Endothelial cell (in vitro differentiated cells): Measurements from ENCODE around the gene U2AF1L4. TPM values are rescaled to one million over a fixed set of nuclear protein-coding genes. Genes with fewer than 3 reads are reported as not detected.

Source experiments
- DNase-seq: peaks from one replicate; pipeline ENCODE4 v3.0.0; 2021; ENCODE audit warnings: low spot score
- H3K27ac Mint-ChIP-seq: one replicate; pipeline ENCODE4 v1.8.0; 2021; ENCODE audit warnings: mixed read lengths, inconsistent platforms; ENCODE audit not compliant: unreplicated experiment
- H3K27me3 Mint-ChIP-seq: one replicate; pipeline ENCODE4 v1.8.0; 2021; ENCODE audit warnings: mild to moderate bottlenecking, moderate library complexity, mixed read lengths, inconsistent platforms; ENCODE audit not compliant: unreplicated experiment
- H3K36me3 Mint-ChIP-seq: one replicate; pipeline ENCODE4 v1.8.0; 2021; ENCODE audit warnings: mild to moderate bottlenecking, low read depth, mixed read lengths, inconsistent platforms; ENCODE audit not compliant: unreplicated experiment
- H3K4me1 Mint-ChIP-seq: one replicate; pipeline ENCODE4 v1.8.0; 2021; ENCODE audit warnings: mild to moderate bottlenecking, mixed read lengths, inconsistent platforms; ENCODE audit not compliant: unreplicated experiment
- H3K4me3 Mint-ChIP-seq: one replicate; pipeline ENCODE4 v1.8.0; 2021; ENCODE audit warnings: mild to moderate bottlenecking, mixed read lengths, inconsistent platforms; ENCODE audit not compliant: unreplicated experiment
- H3K9me3 Mint-ChIP-seq: one replicate; pipeline ENCODE4 v1.8.0; 2021; ENCODE audit warnings: mixed read lengths, inconsistent platforms; ENCODE audit not compliant: unreplicated experiment
- CTCF ChIP-seq: fragments of 200-600 bp; sonication (generic); IDR thresholded peaks from one replicate; pipeline ENCODE4 v1.5.0; 2021; ENCODE audit warnings: antibody characterized with exemption; ENCODE audit not compliant: unreplicated experiment
- total RNA-seq: library from RNA; stranded (reverse); fragmentation: NEBNext Ultra II Directional; extraction: Animal tissue kit (Norgen Biotek cat#: 25700); gene quantifications from one replicate; pipeline ENCODE4 v1.2.1, GENCODE V29; 2021; ENCODE audit not compliant: unreplicated experiment

The U2AF1L4 gene
- total RNA-seq, 1 donor from 2014 or later: 12.0 TPM

GRCh38 chr19:35784503-35785338, 39.5 kb upstream of the U2AF1L4 start:
- H3K9me3 Mint-ChIP-seq: no peaks in the 10 kb centered on the region
- no peak overlapping the region for H3K27ac Mint-ChIP-seq
- H3K4me3 Mint-ChIP-seq: no peak overlapping the region
- no peak for TF ChIP-seq CTCF
- no peak for DNase-seq
- H3K27me3 Mint-ChIP-seq: peaks cover 18% of the 10 kb centered on the region
- peaks cover 7% of the 10 kb centered on the region for H3K36me3 Mint-ChIP-seq
- H3K4me1 Mint-ChIP-seq: peaks cover 4% of the 10 kb centered on the region

- Mint-ChIP-seq H3K4me3 (peak overlapping the region; percentile 70), H3K4me1 (peaks cover 4% of the 10 kb centered on the region), H3K27me3 (peaks cover 20% of the 10 kb centered on the region), H3K36me3 (peaks cover 7% of the 10 kb centered on the region), H3K9me3 (no peaks in the 10 kb centered on the region), H3K27ac (no peak overlapping the region)
- TF ChIP-seq CTCF: no peak
- no peak for DNase-seq
Observed at GRCh38 chr19:35783469-35784434, 38.5 kb upstream of the U2AF1L4 start.

- DNase-seq: no peak
- peaks cover 7% of the 10 kb centered on the region for H3K36me3 Mint-ChIP-seq
- no peak overlapping the region for H3K4me3 Mint-ChIP-seq
Observed at GRCh38 chr19:35782589-35782988, 37.4 kb upstream of the U2AF1L4 start.

GRCh38 chr19:35781650-35782049, 36.4 kb upstream of the U2AF1L4 start:
- Mint-ChIP-seq H3K27ac (no peak overlapping the region), H3K36me3 (peaks cover 7% of the 10 kb centered on the region), H3K4me1 (peaks cover 9% of the 10 kb centered on the region), H3K27me3 (peaks cover 24% of the 10 kb centered on the region), H3K4me3 (no peak overlapping the region), H3K9me3 (no peaks in the 10 kb centered on the region)
- no peak for TF ChIP-seq CTCF
- no peak for DNase-seq

More at GRCh38 chr19:35782589-35782988, 37.4 kb upstream of the U2AF1L4 start:
- H3K9me3 Mint-ChIP-seq: no peaks in the 10 kb centered on the region
- peaks cover 4% of the 10 kb centered on the region for H3K4me1 Mint-ChIP-seq
- no peak for TF ChIP-seq CTCF
- H3K27me3 Mint-ChIP-seq: peaks cover 20% of the 10 kb centered on the region
- H3K27ac Mint-ChIP-seq: peak overlapping the region; percentile 13
